A673 (cell line): ENCODE data around the gene CACNB1. TPM values are rescaled to one million over a fixed set of nuclear protein-coding genes. Genes with fewer than 3 reads are reported as not detected.

Experiments used
- BruUV-seq: library from RNA; stranded (reverse); fragments of 400-500 nt; replicated peaks from 2 replicates; lab custom pipeline; 2021; lab: Mats Ljungman, UMichigan
- CTCF ChIA-PET: fragments of 300-600 bp; sonication (Branson Sonifier 250); formaldehyde crosslinking; loops from one replicate; lab custom pipeline; 2022; ENCODE audit warnings: antibody characterized with exemption; lab: Charles Lee
- POLR2A ChIA-PET: fragments of 300-600 bp; sonication (Branson Sonifier 250); formaldehyde crosslinking; loops from one replicate; lab custom pipeline; 2022; ENCODE audit warnings: antibody characterized with exemption; ENCODE audit not compliant: low non-redundant PET; lab: Charles Lee
- DNase-seq: peaks from one replicate; pipeline ENCODE4 v3.0.0-alpha.2; 2015; ENCODE audit warnings: low spot score
- H3K27ac ChIP-seq: fragments of 200-600 bp; sonication (generic); 2 replicates; pipeline ENCODE4 v1.5.1; 2016; ENCODE audit warnings: mixed run types, low read depth, mild to moderate bottlenecking, mixed read lengths, antibody characterized with exemption, low read length; ENCODE audit not compliant: poor library complexity, severe bottlenecking
- H3K27me3 ChIP-seq: fragments of 200-600 bp; sonication (generic); replicated peaks from 2 replicates; pipeline ENCODE4 v1.6.1; 2017; ENCODE audit warnings: mixed run types, low read depth, mild to moderate bottlenecking, mixed read lengths, antibody characterized with exemption, low read length; ENCODE audit not compliant: insufficient read depth, poor library complexity
- H3K36me3 ChIP-seq: fragments of 200-600 bp; sonication (generic); 2 replicates; pipeline ENCODE4 v1.6.1; 2016; ENCODE audit warnings: mixed run types, mild to moderate bottlenecking, mixed read lengths, antibody characterized with exemption, low read length; ENCODE audit not compliant: insufficient read depth, poor library complexity, severe bottlenecking
- H3K4me1 ChIP-seq: fragments of 200-600 bp; sonication (generic); 2 replicates; pipeline ENCODE4 v1.6.1; 2017; ENCODE audit warnings: mixed run types, mild to moderate bottlenecking, mixed read lengths, antibody characterized with exemption, low read length; ENCODE audit not compliant: insufficient read depth, poor library complexity, severe bottlenecking
- H3K4me3 ChIP-seq: fragments of 200-600 bp; sonication (generic); 2 replicates; pipeline ENCODE4 v1.5.1; 2016; ENCODE audit warnings: low read depth, mixed run types, mild to moderate bottlenecking, mixed read lengths, low read length; ENCODE audit not compliant: poor library complexity, severe bottlenecking
- H3K9me3 ChIP-seq: fragments of 200-600 bp; sonication (generic); 2 replicates; pipeline ENCODE4 v1.6.1; 2016; ENCODE audit warnings: mixed run types, low read depth, mild to moderate bottlenecking, mixed read lengths, antibody characterized with exemption, low read length; ENCODE audit not compliant: poor library complexity, severe bottlenecking
- EZH2 ChIP-seq: fragments of 200-600 bp; sonication (generic); IDR thresholded peaks from 2 replicates; pipeline ENCODE4 v1.6.1; 2017; ENCODE audit warnings: borderline replicate concordance, low read depth, mild to moderate bottlenecking, mixed read lengths, antibody characterized with exemption, low read length; ENCODE audit not compliant: poor library complexity, severe bottlenecking
- intact Hi-C: fragments of 100-400 bp; cut with micrococcal nuclease; formaldehyde crosslinking; loops from one replicate; pipeline ENCODE4 v1.10.0; 2022; ENCODE audit not compliant: unreplicated experiment
- total RNA-seq: library from RNA; stranded (reverse); gene quantifications from 2 replicates; pipeline ENCODE4 v1.2.3, GENCODE V29; 2021
- TF ChIP-seq, protein P1 (sequence below): fragments of 300-800, 200-600 bp; sonication (generic); conservative IDR thresholded peaks from 2 replicates; pipeline ENCODE4 v1.5.1; 2017; ENCODE audit warnings: low read depth, mild to moderate bottlenecking, antibody characterized with exemption, low read length, moderate library complexity, mixed read lengths

CACNB1 gene
- total RNA-seq, 1 experiment from 2014 or later = 8.0 TPM

- no peaks in the 10 kb centered on the region for H3K36me3 ChIP-seq
- CTCF ChIA-PET = no interaction called here
- no peak overlapping the region for H3K4me3 ChIP-seq
- no TSS peak for BruUV-seq
- H3K27me3 ChIP-seq = no peaks in the 10 kb centered on the region
- no peaks in the 10 kb centered on the region for H3K4me1 ChIP-seq
- H3K27ac ChIP-seq = no peak overlapping the region
- DNase-seq = no peak
- TF ChIP-seq, protein P1, sequence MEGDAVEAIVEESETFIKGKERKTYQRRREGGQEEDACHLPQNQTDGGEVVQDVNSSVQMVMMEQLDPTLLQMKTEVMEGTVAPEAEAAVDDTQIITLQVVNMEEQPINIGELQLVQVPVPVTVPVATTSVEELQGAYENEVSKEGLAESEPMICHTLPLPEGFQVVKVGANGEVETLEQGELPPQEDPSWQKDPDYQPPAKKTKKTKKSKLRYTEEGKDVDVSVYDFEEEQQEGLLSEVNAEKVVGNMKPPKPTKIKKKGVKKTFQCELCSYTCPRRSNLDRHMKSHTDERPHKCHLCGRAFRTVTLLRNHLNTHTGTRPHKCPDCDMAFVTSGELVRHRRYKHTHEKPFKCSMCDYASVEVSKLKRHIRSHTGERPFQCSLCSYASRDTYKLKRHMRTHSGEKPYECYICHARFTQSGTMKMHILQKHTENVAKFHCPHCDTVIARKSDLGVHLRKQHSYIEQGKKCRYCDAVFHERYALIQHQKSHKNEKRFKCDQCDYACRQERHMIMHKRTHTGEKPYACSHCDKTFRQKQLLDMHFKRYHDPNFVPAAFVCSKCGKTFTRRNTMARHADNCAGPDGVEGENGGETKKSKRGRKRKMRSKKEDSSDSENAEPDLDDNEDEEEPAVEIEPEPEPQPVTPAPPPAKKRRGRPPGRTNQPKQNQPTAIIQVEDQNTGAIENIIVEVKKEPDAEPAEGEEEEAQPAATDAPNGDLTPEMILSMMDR = no peak
- TF ChIP-seq EZH2 = no peak
- no peaks in the 10 kb centered on the region for H3K9me3 ChIP-seq
- POLR2A ChIA-PET = no interaction called here
- intact Hi-C loops = no loop called here
These were observed 52.3 kb downstream of the CACNB1 start for GRCh38 chr17:39145143-39145542.

DNA sequence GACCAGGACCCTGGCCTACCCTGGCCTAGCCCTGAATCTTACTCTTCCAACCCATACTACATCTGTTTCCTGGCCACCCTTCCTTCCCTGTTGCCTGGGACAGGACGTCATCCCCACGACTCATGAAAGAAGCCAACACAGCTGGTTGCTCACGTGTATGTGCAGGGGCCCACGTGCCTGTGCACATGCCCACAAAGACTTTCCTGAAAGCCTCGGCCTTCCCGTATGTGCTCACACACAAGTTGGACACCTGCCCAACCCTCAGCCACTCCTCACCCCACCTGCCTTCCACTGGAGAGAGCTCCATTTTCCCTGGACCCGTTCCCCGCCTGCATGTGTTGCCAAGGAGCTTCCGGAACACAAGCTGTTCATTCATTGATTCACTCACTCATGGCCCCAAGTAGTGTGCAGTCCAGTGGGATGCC, 53.0 kb downstream of the CACNB1 start:
- BruUV-seq = no TSS peak
- Histone ChIP-seq H3K27me3 (no peaks in the 10 kb centered on the region), H3K4me1 (no peaks in the 10 kb centered on the region), H3K36me3 (no peaks in the 10 kb centered on the region), H3K4me3 (no peak overlapping the region), H3K27ac (no peak overlapping the region), H3K9me3 (no peaks in the 10 kb centered on the region)
- ChIA-PET CTCF (no interaction called here), POLR2A (no interaction called here)
- intact Hi-C loops = no loop called here
- no peak for TF ChIP-seq EZH2
- TF ChIP-seq, protein P1 = no peak
- no peak for DNase-seq

GRCh38 chr17:39143552-39144093, 53.8 kb downstream of the CACNB1 start:
- Histone ChIP-seq H3K27me3 (no peaks in the 10 kb centered on the region), H3K4me1 (no peaks in the 10 kb centered on the region), H3K9me3 (no peaks in the 10 kb centered on the region), H3K27ac (no peak overlapping the region), H3K4me3 (no peak overlapping the region), H3K36me3 (no peaks in the 10 kb centered on the region)
- no TSS peak for BruUV-seq
- intact Hi-C loops = no loop called here
- no peak for TF ChIP-seq EZH2
- TF ChIP-seq, protein P1 = no peak
- CTCF ChIA-PET = no interaction called here
- POLR2A ChIA-PET = no interaction called here
- DNase-seq = no peak
